Measurements from ENCODE around the gene SLC35A1.
"Not testable (repeated sequence)": the region's sequence is repeated elsewhere in the genome, so short reads cannot be mapped to it uniquely, and the experiment has no call there.

SLC35A1 gene, protein sequence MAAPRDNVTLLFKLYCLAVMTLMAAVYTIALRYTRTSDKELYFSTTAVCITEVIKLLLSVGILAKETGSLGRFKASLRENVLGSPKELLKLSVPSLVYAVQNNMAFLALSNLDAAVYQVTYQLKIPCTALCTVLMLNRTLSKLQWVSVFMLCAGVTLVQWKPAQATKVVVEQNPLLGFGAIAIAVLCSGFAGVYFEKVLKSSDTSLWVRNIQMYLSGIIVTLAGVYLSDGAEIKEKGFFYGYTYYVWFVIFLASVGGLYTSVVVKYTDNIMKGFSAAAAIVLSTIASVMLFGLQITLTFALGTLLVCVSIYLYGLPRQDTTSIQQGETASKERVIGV

GRCh38 chr6:87472525-87473418 lies at the start of gene SLC35A1:
Gene SLC35A1 (plus strand): TSS chr6:87472974. CDS start chr6:87473004, 30 bp downstream.
- DNase-seq (ENCODE audit: low read depth in 2 of 2): peak; percentile 52 to 56

GRCh38 chr6:87426789-87427188 lies 46.0 kb upstream of the SLC35A1 start:
- no peak for DNase-seq (ENCODE audit: low read depth in 2 of 2)

DNA sequence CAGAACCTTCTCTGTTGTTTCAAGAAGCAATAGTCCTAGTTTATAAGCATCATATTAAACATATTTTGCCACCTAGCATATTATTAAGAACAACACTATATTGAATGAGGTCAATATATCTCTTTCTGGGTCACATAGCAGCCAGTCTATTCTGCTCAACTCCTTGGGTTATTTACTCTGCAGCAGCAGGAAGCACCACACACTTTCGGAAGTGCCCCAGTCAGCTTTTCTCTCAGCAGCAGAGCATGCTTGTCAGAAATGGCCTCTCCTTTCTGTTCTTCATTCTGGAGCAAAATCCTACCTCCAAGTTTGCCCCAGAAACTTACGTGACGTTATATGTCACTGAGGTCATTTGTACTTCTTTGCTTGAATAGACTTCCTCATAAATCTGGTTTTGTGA lies 42.3 kb upstream of the SLC35A1 start:
- DNase-seq (ENCODE audit: low read depth in 2 of 2): no peak

GRCh38 chr6:87431263-87431662 lies 41.5 kb upstream of the SLC35A1 start:
- DNase-seq (ENCODE audit: low read depth in 2 of 2): no peak

DNA sequence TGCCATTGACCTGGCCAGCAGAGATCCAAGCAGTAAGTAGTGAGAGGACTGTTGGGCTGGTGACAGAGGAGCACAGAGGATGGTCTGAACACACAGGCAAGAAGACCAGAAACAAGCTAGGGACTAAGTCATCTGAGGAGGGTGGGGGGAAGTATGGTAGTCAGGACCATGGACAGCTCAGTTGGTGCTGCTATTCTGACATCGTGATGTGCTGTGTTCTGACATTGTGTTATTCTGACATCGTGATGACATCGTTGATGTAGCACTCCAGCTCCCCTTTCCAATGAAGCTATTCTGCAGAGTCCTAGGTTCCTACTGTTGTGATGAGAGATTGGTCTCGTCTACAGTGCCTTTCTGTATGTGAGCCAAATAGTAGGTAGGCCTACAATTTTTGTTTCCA lies 36.3 kb upstream of the SLC35A1 start:
- DNase-seq (ENCODE audit: low read depth in 2 of 2): peak; percentile 24 to 30

GRCh38 chr6:87441711-87442110 lies 31.1 kb upstream of the SLC35A1 start:
- no peak for DNase-seq (ENCODE audit: low read depth in 2 of 2)

DNA sequence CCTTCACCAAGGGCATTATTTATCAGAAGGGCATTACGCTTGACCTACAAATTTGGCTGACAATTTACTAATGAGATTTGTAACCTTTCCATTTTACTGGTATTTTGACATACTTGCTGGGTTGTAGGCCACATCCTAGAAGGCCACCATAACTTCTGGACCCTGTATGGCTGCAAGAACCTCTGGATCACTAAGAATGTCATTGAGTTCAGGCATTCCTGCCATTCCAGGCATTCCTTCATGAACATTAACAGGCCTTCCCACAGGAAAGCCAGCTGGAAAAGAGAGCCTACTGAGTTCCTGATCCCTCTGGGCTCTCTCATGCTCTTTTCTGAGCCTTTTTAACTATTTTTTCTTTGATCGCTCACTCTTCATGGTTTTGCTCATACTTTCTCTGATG lies 28.4 kb upstream of the SLC35A1 start:
- no peak for DNase-seq (ENCODE audit: low read depth in 2 of 2)

GRCh38 chr6:87465051-87465450 lies 7.7 kb upstream of the SLC35A1 start:
- no peak for DNase-seq (ENCODE audit: low read depth in 2 of 2)

DNA sequence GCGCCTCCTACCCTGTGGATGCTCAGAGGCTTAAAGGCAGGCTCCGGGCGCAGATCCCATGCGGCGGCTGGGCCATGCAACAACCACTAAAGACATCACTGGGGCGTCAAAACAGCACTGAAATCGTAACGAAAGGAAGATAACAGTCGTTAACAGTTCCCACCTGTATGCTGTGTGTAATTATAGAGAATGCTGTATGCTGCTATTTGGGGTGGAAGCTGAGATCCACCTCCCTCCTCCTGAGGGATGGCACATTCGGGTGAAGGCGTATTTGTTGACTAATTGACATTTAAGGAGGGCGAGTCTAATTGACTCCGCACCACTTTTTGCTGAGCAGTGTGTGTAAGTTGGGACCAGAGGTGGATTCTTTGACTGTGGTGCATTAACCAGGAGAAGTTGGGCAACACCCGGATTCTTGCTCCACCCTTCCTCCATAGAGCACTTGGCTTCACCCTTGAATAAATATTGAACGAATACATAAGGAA lies 687 bp downstream of the SLC35A1 start:
- peak; percentile 19 to 20 for DNase-seq (ENCODE audit: low read depth in 2 of 2)

- no peak for DNase-seq (ENCODE audit: low read depth in 2 of 2)
These were observed 9.2 kb downstream of the SLC35A1 start for GRCh38 chr6:87481931-87482330.

GRCh38 chr6:87482366-87482765 lies 9.6 kb downstream of the SLC35A1 start:
- no peak for DNase-seq (ENCODE audit: low read depth in 2 of 2)

DNA sequence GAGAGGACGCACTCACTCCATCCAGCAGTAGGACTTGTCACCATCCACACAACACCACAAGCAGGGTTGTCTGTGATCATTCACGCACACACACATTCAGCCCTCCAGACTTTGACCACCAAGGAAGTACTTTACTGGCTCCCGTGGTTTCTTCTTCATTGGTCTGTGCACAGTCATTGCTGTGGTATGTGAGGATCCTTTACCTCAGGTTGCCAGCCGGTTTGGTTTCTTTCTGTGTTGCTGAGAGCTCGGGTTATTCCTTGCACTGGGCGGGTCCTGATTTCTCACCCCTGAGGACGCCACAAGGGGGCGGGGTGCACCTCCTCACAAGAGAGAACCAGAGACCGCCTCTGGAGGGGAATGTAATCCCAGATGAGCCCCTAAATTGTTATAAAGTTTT lies 11.2 kb downstream of the SLC35A1 start:
- peak; percentile 20 to 21 for DNase-seq (ENCODE audit: low read depth in 2 of 2)

DNA sequence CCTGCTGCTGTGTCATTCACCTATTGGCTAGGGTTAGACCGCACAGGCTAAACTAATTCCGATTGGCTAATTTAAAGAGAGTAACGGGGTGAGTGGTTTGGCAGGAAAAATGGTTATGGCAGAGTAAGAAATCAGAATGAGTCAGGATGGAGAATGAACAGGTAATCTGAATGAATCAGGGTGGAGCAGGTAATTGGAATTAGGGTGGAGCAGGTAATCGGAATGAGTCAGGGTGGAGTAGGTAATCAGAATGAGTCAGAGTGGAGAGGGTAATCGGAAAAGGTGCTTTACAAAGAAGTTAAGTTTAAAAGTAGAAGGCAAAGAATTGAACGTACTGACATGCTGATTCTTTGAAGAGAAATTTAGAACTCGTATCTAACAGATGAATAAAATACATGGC lies 11.7 kb downstream of the SLC35A1 start:
- DNase-seq (ENCODE audit: low read depth in 2 of 2): no peak

DNA sequence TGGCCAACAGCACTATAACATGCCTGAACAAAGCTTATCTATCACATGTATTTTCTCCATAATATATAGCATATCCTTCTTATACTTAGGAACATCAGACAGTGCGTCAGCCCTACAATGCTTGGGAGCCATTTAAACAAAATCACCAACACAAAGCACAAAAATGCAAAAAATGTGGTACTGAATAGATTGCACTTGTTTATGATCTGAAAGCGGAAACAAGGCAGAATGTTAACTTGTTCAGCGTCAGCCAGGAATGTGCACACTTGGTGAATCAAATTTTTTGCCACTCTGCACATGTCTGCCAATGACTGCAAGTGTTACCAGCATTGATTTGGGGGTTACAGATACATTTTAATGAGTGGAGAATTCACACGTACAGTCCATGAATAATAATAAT lies 14.8 kb downstream of the SLC35A1 start:
- no peak for DNase-seq (ENCODE audit: low read depth in 2 of 2)

DNA sequence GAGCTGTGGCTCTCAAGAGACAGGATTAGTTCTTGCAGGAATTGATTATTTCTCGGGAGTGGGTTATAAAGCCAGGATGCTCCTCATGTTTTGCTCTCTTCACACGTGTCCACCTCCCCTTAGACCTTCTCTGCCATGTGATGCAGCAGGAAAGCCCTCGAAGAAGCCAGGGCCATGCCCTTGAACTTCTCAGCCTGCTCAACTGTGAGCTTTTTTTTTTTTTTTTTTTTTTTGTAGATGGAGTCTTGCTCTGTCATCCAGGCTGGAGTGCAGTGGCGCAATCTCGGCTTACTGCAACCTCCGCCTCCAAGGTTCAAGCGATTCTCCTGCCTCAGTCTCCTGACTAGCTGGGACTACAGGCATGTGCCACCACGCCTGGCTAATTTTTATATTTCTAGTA lies 16.6 kb downstream of the SLC35A1 start:
- not testable (repeated sequence) for DNase-seq (ENCODE audit: low read depth in 2 of 2)

DNA sequence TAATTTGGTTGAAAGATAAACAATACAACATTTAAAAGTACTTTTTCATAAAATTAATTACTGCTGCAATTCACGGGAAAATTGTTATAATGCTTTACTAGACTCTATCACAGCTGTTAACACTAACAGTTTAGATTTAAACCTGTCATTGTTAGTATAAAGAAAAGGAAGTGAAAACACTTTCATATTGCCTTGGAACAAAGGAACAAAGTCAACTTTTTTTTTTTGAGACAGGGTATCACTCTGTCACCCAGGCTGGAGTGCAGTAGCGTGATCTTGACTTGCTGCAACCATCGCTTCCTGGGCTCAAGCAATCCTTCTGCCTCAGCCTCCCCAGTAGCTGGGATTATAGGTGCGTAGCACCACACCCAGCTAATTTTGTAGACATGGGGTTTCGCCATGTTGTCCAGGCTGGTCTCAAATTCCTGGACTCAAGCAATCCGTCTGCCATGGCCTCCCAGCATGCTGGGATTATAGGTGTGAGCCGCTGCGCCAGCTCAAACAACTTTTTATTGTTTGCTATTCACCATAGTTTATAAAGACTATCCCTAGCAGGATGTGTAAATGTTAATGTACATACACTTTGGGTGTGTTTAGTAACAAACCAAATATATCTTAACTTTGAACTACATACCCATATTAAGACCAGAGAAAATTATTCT lies 22.1 kb downstream of the SLC35A1 start:
- DNase-seq (ENCODE audit: low read depth in 2 of 2): no peak

DNA sequence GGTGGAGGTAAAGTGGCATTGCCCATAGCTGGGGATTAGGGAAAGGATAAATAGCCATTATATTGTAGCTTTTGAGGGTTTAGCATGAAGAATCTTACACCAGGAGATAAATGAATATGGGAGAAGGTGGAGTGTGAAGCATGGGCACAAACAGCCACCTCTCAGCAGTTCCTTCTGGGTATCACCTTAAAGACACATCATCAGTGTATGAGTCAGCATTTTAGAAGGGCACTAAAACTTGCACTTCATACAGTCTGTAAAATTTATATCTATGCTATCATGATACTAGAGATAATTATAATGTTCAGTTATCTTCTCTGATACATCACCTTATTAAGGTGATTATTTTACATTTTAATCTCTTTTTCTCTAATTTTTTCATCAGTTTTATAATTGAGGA lies 25.3 kb downstream of the SLC35A1 start:
- DNase-seq (ENCODE audit: low read depth in 2 of 2): no peak

GRCh38 chr6:87501809-87502572 lies 29.2 kb downstream of the SLC35A1 start:
- DNase-seq (ENCODE audit: low read depth in 2 of 2): no peak

DNA sequence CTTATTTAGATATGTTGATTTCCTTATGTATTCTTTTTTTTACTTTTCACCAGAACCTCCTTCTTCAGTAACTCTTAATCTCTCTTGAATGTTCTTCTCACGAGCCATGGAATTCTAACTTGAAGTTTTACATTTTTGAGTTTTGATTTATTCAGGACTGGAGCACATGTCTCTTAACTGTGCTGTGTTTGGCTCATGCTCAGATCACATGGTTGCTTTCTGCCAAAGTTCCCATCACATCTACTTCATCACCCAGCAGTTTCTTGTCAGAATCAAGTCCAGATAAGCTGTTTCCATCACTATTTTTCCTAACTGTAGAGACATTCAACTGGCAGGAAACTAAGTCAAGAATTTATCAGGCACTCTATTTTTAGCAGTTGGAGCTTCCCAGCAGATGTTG lies 31.7 kb downstream of the SLC35A1 start:
- no peak for DNase-seq (ENCODE audit: low read depth in 2 of 2)

- no peak for DNase-seq (ENCODE audit: low read depth in 2 of 2)
These were observed 42.1 kb downstream of the SLC35A1 start for GRCh38 chr6:87514831-87515230.

DNA sequence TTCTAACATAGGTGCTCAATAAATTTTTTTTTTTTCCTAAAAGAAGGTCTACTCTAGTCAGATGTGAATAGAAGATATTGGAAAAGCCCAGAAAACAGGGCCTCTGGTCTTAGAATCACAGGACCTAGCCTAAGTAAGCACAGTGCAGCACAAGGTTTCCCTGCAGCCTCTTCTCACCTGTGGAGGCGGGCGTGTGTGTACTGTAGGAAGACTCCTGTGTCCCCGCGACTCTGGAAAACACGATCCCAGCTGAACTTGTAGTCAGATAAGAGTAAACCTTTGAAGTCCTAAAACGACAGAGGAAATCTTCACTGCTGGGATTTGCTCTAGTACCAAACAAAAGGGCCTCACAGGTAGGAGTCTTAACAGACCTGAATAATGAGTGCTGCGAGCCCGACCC lies 45.7 kb downstream of the SLC35A1 start:
- DNase-seq (ENCODE audit: low read depth in 2 of 2): no peak

DNA sequence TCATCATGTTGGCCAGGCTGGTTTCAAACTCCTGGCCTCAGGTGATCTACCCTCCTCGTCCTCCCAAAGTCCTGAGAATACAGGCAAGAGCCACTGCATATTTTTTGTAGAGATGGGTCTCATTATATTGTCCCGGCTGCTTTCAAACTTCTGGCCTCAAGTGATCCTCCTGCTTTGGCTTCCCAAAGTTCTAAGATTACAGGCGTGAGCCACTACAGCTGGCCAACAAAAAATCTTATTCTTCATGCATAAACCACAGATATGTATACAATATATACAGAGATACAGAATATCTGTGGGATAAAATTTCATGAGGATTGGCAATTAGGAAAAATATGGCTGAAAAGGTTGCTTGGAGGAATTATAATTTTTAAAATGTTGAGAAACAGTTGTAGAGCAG lies 49.9 kb downstream of the SLC35A1 start:
- DNase-seq (ENCODE audit: low read depth in 2 of 2): no peak
